ENCODE data around the gene STAG1.
"Not testable (repeated sequence)": the region's sequence is repeated elsewhere in the genome, so short reads cannot be mapped to it uniquely, and the experiment has no call there.

STAG1 gene

DNA sequence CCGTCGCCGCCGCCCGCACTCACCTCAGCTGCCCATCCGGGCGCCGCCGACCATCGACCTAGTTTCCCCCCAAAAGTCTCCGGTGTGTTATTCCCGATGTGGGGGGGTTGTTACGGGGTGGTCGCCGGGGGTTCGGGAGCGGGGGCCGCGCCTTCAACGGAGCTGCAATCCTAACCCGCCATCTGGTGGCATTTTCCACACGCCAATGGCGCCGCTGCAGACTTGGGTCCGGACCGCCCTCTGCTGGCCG, at the start of gene STAG1:
Gene STAG1, minus strand, starts transcription at position 207 of the 250 bp plus-strand sequence. CDS start 121,480 bp downstream, outside the sequence.
- DNase-seq = no peak

DNA sequence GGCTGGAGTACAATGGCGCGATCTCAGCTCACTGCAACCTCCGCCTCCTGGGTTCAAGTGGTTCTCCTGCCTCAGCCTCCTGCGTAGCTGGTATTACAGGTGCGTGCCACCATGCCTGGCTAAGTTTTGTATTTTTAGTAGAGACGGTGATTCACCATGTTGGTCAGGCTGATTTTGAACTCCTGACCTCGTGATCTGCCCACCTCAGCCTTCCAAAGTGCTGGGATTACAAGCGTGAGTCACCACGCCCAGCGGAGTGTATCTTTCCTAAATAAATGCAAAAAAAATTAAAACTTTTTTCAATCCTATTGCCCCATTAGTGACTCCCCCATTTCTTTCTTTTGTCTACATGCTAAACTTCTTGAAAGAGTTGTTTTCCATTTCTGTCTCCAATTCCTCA, 49.0 kb upstream of the STAG1 start:
- DNase-seq = not testable (repeated sequence)

DNA sequence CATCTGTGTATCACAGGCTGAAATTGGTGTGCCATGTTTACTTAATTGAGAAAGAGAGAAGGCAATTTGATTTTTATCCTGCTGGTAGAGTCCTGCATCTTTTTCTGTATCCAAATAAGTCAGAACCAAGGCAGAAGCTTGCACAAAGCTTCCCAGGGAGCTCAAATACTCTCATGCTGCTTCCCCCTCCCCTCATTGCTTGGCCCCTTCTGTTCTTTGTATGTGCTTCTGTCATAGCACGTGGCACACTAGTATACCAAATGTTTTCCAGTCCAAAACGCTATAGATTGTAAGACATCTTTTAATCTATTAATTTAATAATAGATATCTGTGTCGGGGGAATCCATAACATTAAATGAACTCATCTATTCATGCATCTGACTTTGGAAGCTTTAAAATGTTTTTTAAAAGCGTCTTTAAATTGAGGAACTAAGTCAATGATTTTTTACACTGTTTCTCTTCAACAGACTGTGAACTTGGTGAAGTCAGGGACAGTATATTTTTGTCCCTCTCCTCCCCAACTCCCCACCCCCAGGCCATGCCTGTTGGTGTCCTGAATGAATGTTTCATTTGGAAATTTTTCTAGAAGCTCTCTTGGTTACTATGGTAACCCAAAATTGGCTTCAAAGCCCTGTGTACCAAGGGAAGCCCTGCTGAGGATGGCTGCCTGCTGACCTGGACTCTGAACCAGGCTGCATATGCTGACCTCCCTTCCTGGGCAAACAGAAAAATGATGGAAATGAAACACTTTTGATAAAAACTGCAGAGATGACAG, 40.6 kb upstream of the STAG1 start:
- no peak for DNase-seq

DNA sequence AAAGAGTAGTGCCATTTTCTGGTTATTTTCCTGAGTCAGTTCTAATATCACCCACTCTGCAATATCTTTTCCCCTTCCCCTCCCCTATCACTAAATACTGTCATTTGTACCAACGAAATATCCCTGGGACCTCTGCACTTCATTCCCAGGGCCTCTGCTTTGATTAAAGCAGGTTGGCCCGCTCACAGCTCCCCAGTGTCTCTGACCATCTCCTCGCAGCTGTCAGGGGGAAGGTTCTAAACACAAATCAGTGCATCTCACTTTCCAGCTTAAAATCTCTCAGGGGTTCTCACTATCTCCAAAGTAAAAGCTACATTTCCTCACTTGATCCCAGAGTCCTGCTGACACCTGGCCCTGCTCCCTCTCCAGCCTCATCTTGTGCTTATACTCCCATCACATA, 38.6 kb upstream of the STAG1 start:
- DNase-seq = no peak

- DNase-seq = no peak
These were observed 37.8 kb upstream of the STAG1 start for GRCh38 chr3:136789976-136790375.

- DNase-seq = no peak
These were observed 36.0 kb upstream of the STAG1 start for GRCh38 chr3:136788154-136788553.

DNA sequence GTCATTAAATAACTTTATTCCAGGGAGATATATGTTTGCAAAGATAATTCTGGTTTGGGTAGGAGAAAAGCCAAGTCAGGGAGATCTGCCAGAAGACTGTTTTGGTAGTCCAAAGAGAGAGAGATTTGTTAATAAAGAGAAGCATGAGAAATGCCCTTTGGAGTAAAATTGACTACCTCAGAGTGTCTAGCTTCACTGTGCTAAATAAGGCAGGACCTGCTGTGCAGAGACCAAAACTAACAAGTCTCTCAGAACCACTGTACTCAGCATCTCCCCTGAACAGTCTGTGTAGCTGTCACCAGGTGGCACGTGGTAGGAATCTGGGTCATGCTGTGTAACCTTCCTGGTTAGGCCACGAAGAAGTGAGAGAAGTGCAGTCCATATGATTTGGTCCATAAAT, 35.2 kb upstream of the STAG1 start:
- DNase-seq = no peak

DNA sequence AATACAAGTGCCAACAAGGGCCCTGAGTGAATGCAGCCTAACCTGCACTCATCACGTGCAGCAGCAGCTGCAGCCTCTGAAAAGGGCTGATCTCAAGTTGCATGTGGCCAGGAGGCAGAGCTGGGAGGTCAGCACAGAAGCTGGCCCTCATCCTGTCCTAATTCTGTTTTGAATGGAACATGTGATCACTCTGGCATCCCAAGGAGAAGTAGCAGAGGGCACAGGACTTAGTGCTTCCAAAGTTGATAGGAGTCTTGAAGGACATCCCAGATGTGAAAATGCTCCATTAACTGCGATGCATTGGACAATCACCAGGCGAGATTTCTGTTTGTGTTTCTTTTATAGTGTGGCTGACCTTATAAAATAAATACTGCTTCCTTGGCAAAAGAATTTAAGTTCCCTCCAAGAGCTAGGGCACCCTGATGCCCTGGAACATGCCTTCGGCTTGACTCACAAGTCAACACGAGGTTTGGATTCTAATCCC, 31.6 kb upstream of the STAG1 start:
- DNase-seq = no peak

DNA sequence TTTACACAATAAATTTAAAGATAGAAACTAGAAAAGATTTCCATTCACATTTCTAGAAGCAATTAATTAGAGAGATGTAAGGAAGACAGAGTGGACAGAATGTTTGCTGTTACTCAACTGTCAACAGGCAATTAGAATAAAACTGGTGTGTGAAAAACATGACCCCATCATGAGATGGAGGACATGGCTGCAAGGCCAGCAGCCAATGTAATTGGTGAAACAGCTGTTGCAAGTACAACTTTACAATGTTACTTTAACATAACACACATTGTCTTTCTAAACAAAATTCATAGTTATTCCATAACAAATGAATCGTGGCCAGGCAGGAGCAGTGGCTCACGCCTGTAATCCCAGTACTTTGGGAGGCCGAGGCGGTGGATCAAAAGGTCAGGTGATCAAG, 28.6 kb upstream of the STAG1 start:
- no peak for DNase-seq

DNA sequence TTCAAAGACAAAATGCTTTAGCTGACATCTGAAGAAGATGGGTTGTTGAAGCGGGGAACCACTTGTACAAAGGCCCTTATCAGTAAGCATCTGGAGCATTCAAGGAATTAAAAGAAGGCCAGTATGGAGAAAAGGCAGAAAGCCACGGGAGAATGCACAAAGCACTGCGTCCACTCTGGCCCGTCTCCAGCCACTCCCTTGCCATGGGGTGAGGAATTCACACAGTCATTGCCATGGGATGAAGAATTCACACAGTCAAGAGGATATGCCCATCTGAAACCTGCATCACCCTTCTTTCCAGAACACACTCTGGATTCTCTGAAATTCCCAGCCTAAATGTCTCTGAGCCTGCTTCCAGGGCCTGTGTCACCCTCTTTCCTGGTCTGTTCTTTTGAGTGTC, 26.7 kb upstream of the STAG1 start:
- no peak for DNase-seq

DNA sequence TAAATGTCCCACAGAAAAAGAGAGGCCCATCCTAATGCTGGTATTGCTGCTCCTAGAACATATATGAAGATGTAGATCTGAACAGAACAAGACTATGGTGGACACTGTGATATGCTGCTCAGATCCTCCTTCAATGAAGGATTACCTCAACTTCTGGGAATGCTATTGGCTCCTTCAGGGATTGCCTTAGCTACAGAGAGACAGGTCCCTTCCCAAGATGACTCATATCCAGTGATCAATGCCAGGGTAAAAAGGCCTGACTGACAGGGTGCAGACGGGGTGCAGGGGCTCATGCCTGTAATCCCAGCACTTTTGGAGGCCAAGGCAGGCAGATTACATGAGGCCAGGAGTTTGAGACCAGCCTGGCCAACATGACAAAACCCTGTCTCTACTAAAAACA, 20.5 kb upstream of the STAG1 start:
- DNase-seq = no peak

DNA sequence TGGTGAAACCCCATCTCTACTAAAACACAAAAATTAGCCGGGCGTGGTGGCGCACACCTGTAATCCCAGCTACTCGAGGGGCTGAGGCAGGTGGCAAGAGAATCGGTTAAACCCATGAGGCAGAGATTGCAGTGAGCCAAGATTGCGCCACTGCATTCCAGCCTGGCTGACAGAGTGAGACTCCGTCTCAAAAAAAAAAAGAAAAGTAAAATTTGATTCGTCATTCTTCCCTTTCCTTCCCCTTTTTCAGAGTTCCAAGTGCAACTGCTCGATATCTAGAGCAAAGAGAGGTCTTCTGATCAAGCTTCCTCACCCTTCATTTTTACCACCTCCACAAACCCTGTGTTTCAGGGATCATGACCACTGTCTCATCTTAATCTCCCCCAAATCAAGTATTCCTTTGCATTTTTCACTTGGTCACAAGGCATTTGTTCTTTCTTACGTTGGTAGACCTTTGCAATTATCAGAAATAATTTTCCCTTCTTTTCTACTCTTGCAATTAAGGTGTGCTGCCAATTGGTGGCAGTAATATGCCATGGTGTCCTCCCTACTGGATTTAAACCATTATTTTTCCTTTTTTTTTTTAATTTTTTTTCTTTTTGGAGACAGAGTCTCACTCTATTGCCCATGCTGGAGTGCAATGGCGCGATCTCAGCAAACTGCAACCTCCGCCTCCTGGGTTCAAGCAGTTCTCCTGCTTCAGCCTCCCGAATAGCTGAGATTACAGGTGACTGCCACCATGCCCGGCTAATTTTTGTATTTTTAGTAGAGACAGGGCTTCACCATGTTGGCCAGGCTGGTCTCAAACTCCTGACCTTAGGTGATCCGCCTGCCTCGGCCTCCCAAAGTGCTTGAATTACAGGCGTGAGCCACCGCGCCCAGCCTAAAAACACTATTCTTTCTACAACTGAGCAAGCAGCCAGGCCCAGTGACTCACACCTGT, 6.3 kb upstream of the STAG1 start:
- not testable (repeated sequence) for DNase-seq

GRCh38 chr3:136755192-136755591, 3.0 kb upstream of the STAG1 start:
- no peak for DNase-seq

GRCh38 chr3:136753326-136753939, 1.3 kb upstream of the STAG1 start:
- DNase-seq = peak in 2 of 6 experiments; percentile 16 to 34

DNA sequence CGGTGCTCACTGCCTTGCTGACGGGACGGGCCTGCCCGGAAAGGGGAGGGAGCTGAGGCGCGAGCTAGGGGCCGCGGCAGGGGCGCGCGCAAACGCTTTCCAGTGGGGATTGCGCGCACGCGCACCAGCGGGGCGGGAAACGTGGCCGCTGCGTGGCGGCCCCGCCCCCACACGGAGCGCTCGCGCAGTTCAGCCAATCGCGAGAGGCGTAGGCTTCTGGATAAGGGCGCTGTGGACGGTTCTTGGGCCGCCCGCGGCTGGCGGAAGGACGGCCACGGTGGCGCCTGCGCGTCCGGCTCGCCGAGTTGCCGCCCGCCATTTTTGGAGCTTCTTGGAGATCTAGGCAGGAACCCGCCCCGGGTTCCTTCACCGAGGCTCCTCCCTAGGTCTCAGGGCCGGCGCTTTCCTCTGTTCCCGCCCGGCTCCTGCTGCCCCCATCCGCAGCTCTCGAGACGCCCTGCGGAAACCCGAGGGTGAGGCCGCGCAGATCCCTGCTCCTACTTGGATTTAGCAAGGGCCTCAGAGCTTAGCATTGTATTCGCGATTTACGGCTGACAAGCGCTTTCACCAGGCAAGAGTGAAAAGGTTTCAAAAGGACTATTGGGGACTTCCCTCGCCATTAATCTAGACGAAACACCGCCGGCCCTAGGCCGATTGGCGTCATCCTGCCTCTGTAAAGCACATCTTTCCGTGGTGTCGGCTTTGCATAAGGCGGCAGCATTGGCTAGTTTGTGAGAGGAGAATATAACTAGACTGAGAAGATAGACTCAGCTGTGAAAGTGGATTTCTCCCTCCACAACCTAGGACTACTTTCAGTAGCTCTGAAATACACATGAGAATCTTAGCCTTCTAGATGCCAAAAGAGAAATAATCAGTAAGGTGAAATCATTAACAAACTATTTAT, 496 bp upstream of the STAG1 start:
- DNase-seq = peak; percentile 96 to 99 (median 98)

- DNase-seq = peak; percentile 54 to 90 (median 64)
These were observed 634 bp downstream of the STAG1 start for GRCh38 chr3:136751316-136752171.

GRCh38 chr3:136750897-136751315, 1.3 kb downstream of the STAG1 start:
- no peak for DNase-seq

- no peak for DNase-seq
These were observed 1.8 kb downstream of the STAG1 start for GRCh38 chr3:136750209-136750896.

- not testable (repeated sequence) for DNase-seq
These were observed 2.6 kb downstream of the STAG1 start for GRCh38 chr3:136749602-136750001.

GRCh38 chr3:136749091-136749490, 3.1 kb downstream of the STAG1 start:
- DNase-seq = no peak

GRCh38 chr3:136745916-136746315, 6.3 kb downstream of the STAG1 start:
- no peak for DNase-seq
